BJ (cell line): ENCODE results near the gene FCGR3B. TPM values are rescaled to one million over a fixed set of nuclear protein-coding genes. Genes with fewer than 3 reads are reported as not detected.
"Not testable (repeated sequence)": the region's sequence is repeated elsewhere in the genome, so short reads cannot be mapped to it uniquely, and the experiment has no call there.

Experiments
- CTCF ChIA-PET: fragments of 350-600 bp; formaldehyde crosslinking; extraction: SDS; loops from one replicate; lab custom pipeline; 2021; ENCODE audit warnings: antibody characterized with exemption, inconsistent platforms; lab: Yijun Ruan, JAX
- POLR2A ChIA-PET: fragments of 300-600 bp; sonication (Branson Sonifier 250); formaldehyde crosslinking; extraction: SDS; loops from one replicate; lab custom pipeline; 2021; ENCODE audit warnings: antibody characterized with exemption; lab: Charles Lee
- DNase-seq: peaks from one replicate; pipeline ENCODE4 v3.0.0-alpha.2; 2011; ENCODE audit warnings: low read depth
- H3K27me3 ChIP-seq: 2 replicates; pipeline ENCODE4 v1.6.0; 2011; ENCODE audit warnings: low read length; ENCODE audit not compliant: control insufficient read depth, insufficient read depth
- H3K36me3 ChIP-seq: 2 replicates; pipeline ENCODE4 v1.5.1; 2011; ENCODE audit warnings: low read length; ENCODE audit not compliant: control insufficient read depth, insufficient read depth
- H3K4me3 ChIP-seq: 2 replicates; pipeline ENCODE4 v1.5.1; 2011; ENCODE audit warnings: low read depth, mild to moderate bottlenecking, control low read depth, low read length
- polyA minus RNA-seq: library from RNA; depleted of rRNA, polyadenylated mRNA; stranded (reverse); fragments of >200 nt; gene quantifications from 2 replicates; pipeline ENCODE4 v1.2.3, GENCODE V29; 2011; rRNA and poly(A)+ RNA removed
- polyA plus RNA-seq: library from polyadenylated mRNA; depleted of rRNA; stranded (reverse); fragments of >200 nt; gene quantifications from 2 replicates; pipeline ENCODE4 v1.2.3, GENCODE V29; 2011; rRNA removed
- TF ChIP-seq, protein P1 (sequence below): IDR thresholded peaks from 2 replicates; pipeline ENCODE4 v1.5.1; 2011; ENCODE audit warnings: low read depth, mild to moderate bottlenecking, control low read depth, inconsistent platforms, low read length, moderate library complexity; ENCODE audit not compliant: insufficient read depth

The FCGR3B gene
- polyA plus RNA-seq (not detected in 2 replicates), polyA minus RNA-seq (not detected in 2 replicates)

DNA sequence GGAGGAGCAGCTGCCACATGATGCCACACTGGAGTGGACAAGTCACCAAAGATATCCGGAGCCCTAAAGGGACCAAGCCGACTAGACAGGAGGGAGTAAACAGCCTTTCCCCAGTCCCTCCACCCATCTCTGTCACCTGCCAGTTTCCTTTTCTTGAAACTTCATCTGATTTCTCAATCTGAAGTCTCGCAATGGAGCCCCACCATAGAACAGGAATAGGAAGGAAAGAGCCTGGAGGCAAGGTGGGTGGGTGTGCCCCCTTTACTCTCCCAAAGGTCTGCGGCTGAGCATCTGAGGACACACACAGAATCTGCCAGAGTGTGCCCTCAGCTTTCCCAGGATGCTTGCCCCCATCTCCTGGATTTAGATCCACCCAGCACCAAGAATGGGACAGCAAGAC lies at the start of gene FCGR3B:
FCGR3B (minus strand) TSS at position 101 of the 400 bp plus-strand sequence; CDS start at position 19, 82 bp downstream.
- POLR2A ChIA-PET: no interaction called here
- Histone ChIP-seq H3K27me3 (no peaks in the 10 kb centered on the region), H3K36me3 (no peaks in the 10 kb centered on the region), H3K4me3 (no peak within 1 kb of the TSS)
- TF ChIP-seq, protein P1, sequence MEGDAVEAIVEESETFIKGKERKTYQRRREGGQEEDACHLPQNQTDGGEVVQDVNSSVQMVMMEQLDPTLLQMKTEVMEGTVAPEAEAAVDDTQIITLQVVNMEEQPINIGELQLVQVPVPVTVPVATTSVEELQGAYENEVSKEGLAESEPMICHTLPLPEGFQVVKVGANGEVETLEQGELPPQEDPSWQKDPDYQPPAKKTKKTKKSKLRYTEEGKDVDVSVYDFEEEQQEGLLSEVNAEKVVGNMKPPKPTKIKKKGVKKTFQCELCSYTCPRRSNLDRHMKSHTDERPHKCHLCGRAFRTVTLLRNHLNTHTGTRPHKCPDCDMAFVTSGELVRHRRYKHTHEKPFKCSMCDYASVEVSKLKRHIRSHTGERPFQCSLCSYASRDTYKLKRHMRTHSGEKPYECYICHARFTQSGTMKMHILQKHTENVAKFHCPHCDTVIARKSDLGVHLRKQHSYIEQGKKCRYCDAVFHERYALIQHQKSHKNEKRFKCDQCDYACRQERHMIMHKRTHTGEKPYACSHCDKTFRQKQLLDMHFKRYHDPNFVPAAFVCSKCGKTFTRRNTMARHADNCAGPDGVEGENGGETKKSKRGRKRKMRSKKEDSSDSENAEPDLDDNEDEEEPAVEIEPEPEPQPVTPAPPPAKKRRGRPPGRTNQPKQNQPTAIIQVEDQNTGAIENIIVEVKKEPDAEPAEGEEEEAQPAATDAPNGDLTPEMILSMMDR: no peak
- DNase-seq: no peak
- CTCF ChIA-PET: no interaction called here

DNA sequence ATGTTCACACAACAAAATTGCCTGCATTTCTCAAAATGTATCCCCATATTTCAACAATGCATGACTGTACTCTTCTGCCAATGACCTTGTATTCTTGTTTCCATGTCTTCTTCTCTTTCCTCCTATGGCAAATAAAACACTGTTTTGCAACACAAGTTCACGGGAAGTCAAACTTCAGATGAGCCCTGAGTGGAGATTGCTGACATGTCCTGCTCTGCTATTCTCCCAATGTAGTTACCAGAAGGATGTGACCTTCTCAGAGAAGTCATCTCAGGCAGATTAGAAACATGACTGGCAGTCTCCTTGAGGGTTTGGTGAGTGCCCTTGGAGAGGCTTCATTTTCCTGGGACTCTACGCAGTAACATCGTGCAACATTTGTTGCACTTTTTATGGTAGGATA lies 47.5 kb upstream of the FCGR3B start:
- ChIA-PET POLR2A (no interaction called here), CTCF (no interaction called here)
- DNase-seq: no peak
- H3K27me3 ChIP-seq: no peaks in the 10 kb centered on the region
- TF ChIP-seq, protein P1: no peak
- no peaks in the 10 kb centered on the region for H3K36me3 ChIP-seq
- no peak overlapping the region for H3K4me3 ChIP-seq

DNA sequence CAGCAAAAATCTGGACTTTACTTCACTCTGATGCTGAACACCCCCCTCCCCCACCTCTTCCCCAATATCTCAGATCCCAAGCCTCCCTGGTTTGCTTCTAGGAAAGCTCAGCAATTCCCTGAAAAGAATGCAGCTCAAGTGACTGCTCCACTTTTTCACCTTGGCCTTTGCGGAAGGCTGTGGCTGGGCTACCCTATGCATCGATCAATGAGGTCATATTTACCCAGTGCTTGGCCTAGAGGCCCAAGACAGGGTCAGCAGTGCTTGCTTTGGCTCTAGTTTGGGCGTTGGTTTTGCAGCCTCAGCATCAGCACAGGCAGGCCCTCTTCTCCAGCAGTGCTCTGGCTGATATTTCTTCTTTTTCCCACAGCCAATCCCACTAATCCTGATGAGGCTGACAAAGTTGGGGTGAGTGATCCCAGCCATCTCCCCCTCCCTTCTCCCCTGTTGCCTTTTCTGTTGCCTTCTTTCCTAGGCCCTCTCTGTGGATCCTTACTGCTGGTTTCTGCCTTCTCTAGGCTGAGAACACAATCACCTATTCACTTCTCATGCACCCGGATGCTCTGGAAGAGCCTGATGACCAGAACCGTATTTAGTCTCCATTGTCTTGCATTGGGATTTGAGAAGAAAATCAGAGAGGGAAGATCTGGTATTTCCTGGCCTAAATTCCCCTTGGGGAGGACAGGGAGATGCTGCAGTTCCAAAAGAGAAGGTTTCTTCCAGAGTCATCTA lies 46.1 kb upstream of the FCGR3B start:
- ChIA-PET CTCF (no interaction called here), POLR2A (no interaction called here)
- H3K4me3 ChIP-seq: no peak overlapping the region
- no peaks in the 10 kb centered on the region for H3K27me3 ChIP-seq
- DNase-seq: no peak
- TF ChIP-seq, protein P1: no peak
- H3K36me3 ChIP-seq: no peaks in the 10 kb centered on the region

DNA sequence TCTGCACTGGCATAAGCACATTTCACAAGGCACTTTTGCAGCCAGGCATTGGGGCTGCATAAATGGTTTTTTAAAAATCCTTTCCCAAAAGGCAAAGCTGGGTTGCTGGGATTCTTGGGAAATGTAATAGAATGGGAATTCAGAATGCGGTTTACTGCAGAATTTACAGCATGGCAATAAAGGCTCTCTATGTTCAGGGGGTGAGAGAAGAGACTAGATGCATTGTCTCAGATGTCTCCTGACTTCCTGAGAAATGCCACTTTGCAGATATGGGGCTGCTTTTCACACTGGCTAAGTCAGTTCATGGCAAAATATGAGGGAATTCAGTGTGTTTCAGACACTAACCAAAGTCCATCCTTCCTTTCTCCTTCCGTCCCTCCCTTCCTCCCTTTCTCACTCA lies 45.5 kb upstream of the FCGR3B start:
- DNase-seq: no peak
- ChIA-PET POLR2A (no interaction called here), CTCF (no interaction called here)
- Histone ChIP-seq H3K4me3 (no peak overlapping the region), H3K27me3 (no peaks in the 10 kb centered on the region), H3K36me3 (no peaks in the 10 kb centered on the region)
- TF ChIP-seq, protein P1: no peak

DNA sequence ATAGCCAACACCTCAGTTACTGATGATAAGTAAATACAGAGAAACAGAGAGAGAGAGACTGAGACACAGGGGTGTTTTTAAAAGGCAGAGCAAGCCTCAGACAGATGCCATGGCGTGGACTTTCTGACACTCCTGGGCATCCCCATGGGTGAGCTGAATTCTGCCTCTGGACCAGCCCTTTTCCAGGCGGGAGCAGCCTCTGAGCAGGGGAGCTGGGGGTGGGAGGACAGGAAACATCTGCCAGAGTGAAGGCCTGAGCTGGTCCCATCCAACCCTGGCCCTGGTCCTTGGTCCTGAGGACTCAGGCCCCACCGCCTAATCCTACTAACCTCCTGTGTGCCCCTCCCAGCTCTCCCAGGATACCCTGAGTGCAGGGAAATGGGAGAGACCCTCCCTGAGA lies 43.9 kb upstream of the FCGR3B start:
- DNase-seq, POLR2A ChIA-PET, H3K27me3 ChIP-seq, H3K4me3 ChIP-seq, H3K36me3 ChIP-seq, CTCF ChIA-PET: not testable (repeated sequence)

DNA sequence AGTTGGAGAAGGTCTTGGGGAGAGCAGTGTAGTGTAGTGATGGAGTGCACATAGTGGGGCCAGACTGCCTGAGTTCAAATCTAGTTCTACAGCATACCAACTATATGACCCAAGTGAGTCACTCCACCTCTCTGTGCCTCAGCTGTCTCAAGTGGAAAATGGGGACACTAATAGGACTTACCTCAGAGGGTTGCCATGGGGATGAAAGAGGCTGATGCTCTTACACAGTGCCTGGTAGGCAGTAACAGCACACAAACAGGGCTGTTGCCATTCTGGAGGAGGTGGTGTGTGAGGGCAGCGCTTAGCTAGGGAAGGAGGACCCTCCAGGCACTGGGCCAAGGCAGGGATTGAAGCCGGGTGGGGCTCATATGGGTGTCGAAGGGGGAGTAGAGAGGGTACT lies 43.5 kb upstream of the FCGR3B start:
- H3K36me3 ChIP-seq, POLR2A ChIA-PET, CTCF ChIA-PET, H3K4me3 ChIP-seq, H3K27me3 ChIP-seq, DNase-seq: not testable (repeated sequence)

DNA sequence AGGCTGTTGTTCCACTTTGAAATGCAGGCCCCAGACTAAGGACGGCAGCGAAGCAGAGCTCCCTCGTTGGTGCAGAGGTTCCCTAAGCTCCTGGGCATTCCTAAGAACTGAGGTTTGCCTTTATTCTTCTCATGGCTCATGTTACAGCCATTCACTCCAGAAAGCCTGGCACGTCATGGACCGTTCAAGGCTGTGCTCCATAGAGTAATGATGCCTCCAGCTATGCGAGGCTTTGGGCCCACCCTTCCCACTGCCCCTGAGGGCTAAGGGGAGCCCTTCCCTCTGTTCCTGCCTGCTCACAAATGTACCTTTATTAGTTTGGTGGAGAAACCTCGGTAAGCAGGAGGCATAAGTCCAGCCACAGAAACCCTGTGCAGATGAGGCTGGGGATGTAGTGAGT lies 42.5 kb upstream of the FCGR3B start:
- CTCF ChIA-PET, POLR2A ChIA-PET, H3K4me3 ChIP-seq, H3K27me3 ChIP-seq, H3K36me3 ChIP-seq, DNase-seq: not testable (repeated sequence)

DNA sequence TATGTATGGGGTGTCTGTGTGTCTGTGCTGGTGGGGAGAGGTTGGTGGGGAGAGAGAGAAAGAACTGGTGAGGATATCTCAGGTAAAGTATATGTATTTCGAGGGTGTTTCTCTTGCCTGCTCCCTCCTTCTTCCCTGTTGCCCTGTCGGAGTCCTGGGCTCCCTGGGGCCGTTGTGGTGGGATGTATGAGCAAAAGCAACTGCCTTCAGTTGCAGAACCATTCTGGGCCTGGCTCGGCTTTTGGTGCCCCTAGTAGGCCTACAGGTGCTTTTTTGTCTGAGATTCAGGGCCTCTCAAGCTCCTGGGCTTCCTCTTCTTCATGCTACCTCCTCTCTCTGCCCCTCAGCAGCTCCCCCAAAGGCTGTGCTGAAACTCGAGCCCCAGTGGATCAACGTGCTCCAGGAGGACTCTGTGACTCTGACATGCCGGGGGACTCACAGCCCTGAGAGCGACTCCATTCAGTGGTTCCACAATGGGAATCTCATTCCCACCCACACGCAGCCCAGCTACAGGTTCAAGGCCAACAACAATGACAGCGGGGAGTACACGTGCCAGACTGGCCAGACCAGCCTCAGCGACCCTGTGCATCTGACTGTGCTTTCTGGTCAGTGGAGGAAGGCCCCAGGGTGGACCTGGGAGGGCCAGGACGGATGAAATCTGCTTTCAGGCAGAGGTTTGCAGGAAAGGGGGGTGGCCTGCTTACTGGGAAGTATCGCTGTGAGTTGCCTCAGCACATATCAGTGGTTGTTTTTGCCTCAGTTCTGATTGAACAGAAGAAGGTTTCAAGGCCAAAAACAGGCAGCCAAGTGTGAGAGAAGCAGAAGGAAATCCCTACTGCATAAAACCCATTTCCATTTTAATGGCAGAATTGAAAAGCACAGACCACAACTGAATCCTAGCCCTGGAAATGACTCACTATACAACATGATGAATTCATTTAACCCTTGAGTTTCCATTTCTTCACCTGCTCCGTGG lies 40.4 kb upstream of the FCGR3B start:
- DNase-seq, H3K36me3 ChIP-seq, POLR2A ChIA-PET, H3K4me3 ChIP-seq, CTCF ChIA-PET, H3K27me3 ChIP-seq: not testable (repeated sequence)
